Colonic mucosa (tissue), 4 donors: ENCODE measurements around the gene NKIRAS2. TPM values are rescaled to one million over a fixed set of nuclear protein-coding genes. Genes with fewer than 3 reads are reported as not detected.

Experiments used
- DNase-seq: peaks from one replicate; pipeline ENCODE4 v3.0.0-alpha.2; 2020
- H3K27ac ChIP-seq: fragments of 200-600 bp; one replicate; pipeline ENCODE4 v1.8.0; 2021
- H3K27me3 ChIP-seq: fragments of 200-600 bp; one replicate; pipeline ENCODE4 v1.8.0; 2021
- H3K36me3 ChIP-seq: fragments of 200-600 bp; one replicate; pipeline ENCODE4 v1.8.0; 2021
- H3K4me1 ChIP-seq: fragments of 200-600 bp; one replicate; pipeline ENCODE4 v1.8.0; 2021; ENCODE audit warnings: mild to moderate bottlenecking
- H3K4me3 ChIP-seq: fragments of 200-600 bp; one replicate; pipeline ENCODE4 v1.8.0; 2021
- H3K9ac ChIP-seq, 2 donors: one replicate each; pipeline ENCODE4 v1.7.0; 2013; ENCODE audit warnings: control low read depth in 2 of 2, low read depth in 2 of 2, low read length in 2 of 2
- H3K9me3 ChIP-seq: fragments of 200-600 bp; one replicate; pipeline ENCODE4 v1.8.0; 2021
- CTCF ChIP-seq: fragments of 200-600 bp; IDR thresholded peaks from one replicate; pipeline ENCODE4 v1.8.0; 2022; ENCODE audit warnings: antibody characterized with exemption, mild to moderate bottlenecking
- intact Hi-C: fragments of 100-400 bp; cut with DNase I; formaldehyde crosslinking; loops from one replicate; pipeline ENCODE4 v1.14.1; 2022
- total RNA-seq, 2 donors: library from RNA; stranded (reverse); fragmentation: NEBNext Ultra II Directional in 1 of 2; extraction: Animal tissue kit (Norgen Biotek cat#: 25700) in 1 of 2; gene quantifications; one replicate each; pipeline ENCODE4 v1.2.1, GENCODE V29; 2021
- donor health status: healthy.
- donor health status: DM: no; HTN: no; CAD: no.
- donor health status: DM: no; HTN: no; CAD: no.

NKIRAS2 gene
- total RNA-seq, 2 donors from 2014 or later = 25.8 to 26.3 TPM

DNA sequence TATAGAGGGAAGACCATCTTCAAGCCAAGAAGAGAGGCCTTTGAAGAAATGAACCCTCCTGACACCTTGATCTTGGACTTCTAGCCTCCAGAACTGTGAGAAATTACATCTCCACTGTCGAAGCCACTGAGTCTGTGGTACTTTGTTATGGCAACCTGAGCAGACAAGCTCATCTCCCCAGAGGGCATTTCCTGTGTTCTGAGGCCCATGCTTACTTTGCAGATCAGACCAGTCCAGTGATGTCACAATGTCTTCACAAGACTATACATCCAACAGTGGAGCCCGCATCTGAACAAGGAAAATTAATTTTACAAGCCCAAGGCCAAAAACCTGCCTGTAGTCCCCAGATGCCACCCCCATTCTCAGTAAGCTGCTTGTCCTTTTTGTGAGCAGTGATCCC, 45.3 kb downstream of the NKIRAS2 start:
- Histone ChIP-seq H3K27ac (no peak overlapping the region), H3K27me3 (no peaks in the 10 kb centered on the region), H3K36me3 (no peaks in the 10 kb centered on the region), H3K9me3 (no peaks in the 10 kb centered on the region), H3K9ac (no peak overlapping the region), H3K4me3 (no peak overlapping the region), H3K4me1 (no peaks in the 10 kb centered on the region)
- DNase-seq = no peak
- TF ChIP-seq CTCF = no peak
- intact Hi-C loops = loop anchor here (5.0 kb wide), 2 partner anchors 37 to 52 kb away; no protein-coding TSS in a partner anchor

- DNase-seq = peak; percentile 81
- intact Hi-C loops = loop anchor here (5.0 kb wide), 2 partner anchors 35 to 50 kb away; no protein-coding TSS in a partner anchor
- Histone ChIP-seq H3K27ac (no peak overlapping the region), H3K36me3 (no peaks in the 10 kb centered on the region), H3K4me1 (no peaks in the 10 kb centered on the region), H3K9ac (no peak overlapping the region), H3K27me3 (peaks cover 16% of the 10 kb centered on the region), H3K4me3 (no peak overlapping the region), H3K9me3 (no peaks in the 10 kb centered on the region)
- TF ChIP-seq CTCF = peak; percentile 91
Measured at GRCh38 chr17:42067371-42068091, 47.6 kb downstream of the NKIRAS2 start.

DNA sequence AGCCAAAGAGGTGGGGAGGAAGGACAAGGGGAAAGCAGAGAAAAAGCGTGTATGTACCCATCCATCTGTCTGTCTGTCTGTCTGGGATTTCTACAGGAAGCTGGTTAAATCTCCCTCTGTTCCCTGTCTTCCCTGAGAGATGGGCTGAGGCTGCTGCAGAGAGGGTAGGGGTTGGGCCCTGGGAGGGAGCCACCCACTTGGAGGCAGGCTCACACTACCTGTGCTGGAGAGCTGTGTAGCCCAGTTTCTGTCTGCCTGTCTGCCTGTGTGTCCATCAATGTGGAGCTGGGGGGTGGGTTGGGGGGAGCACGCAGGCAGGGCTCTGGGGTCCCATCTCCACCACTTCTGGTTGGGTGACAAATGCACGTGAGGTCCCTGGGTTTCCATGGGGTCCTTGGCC, 49.1 kb downstream of the NKIRAS2 start:
- Histone ChIP-seq H3K9ac (no peak overlapping the region), H3K4me3 (no peak overlapping the region), H3K4me1 (no peaks in the 10 kb centered on the region), H3K27me3 (peaks cover 22% of the 10 kb centered on the region), H3K27ac (no peak overlapping the region), H3K36me3 (no peaks in the 10 kb centered on the region), H3K9me3 (no peaks in the 10 kb centered on the region)
- no peak for DNase-seq
- TF ChIP-seq CTCF = no peak
- intact Hi-C loops = loop anchor here (5.0 kb wide), 2 partner anchors 33 to 48 kb away; no protein-coding TSS in a partner anchor

- TF ChIP-seq CTCF = no peak
- H3K27me3 ChIP-seq = peaks cover 22% of the 10 kb centered on the region
- intact Hi-C loops = no loop called here
Measured at GRCh38 chr17:42071810-42072209, 51.9 kb downstream of the NKIRAS2 start.

DNA sequence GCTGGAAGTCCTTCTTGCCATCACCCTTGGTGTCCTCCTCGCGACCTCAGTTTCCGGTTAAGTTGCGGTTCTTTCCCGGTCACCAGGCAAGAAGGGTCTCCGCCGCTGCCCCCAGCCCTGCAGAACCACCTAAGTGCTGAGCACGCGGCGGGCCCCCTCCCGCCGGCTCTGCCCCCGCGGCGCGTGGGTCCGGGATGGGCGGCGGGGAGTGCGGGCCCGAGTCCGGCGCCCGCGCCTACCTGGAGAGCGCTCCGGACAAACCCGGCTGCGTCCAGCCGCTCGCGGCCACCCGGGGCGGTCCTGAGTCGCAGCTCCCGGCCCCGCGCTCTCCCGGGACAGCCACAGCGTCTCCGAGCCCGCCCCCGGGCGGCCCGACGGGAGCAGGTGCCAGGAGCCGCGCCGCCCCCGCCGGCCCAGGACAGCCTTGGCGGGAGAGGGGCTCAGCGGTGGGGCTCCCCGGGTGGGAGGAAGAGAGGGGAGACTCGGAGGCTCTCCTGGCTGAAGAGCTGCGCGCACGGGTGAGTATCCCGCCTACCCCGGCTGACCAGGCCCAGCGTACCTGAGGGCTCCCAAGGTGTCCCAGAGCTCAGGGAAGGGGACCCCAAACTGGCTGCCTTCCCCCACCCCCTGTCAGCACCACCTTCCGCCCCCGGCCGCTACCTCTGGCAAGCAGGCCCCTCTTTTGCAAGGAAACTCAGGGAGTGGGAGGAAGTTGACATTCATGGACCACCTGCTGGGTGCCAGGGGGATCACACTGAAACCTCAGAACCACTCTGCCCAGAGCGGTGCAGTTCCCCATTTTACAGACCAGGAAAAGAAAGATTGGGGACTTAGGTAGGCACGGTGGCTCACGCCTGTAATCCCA, 52.7 kb downstream of the NKIRAS2 start:
- intact Hi-C loops = no loop called here
- DNase-seq = no peak
- TF ChIP-seq CTCF = no peak
- peak overlapping the region in 1 of 2 donors; percentile 24 for H3K9ac ChIP-seq
- H3K4me3 ChIP-seq = peak overlapping the region; percentile 13
- peaks cover 22% of the 10 kb centered on the region for H3K27me3 ChIP-seq
- H3K9me3 ChIP-seq = no peaks in the 10 kb centered on the region
- H3K4me1 ChIP-seq = no peaks in the 10 kb centered on the region
- no peaks in the 10 kb centered on the region for H3K36me3 ChIP-seq
- no peak overlapping the region for H3K27ac ChIP-seq

More at GRCh38 chr17:42071810-42072209, 51.9 kb downstream of the NKIRAS2 start:
- Histone ChIP-seq H3K27ac (no peak overlapping the region), H3K4me1 (no peaks in the 10 kb centered on the region), H3K4me3 (no peak overlapping the region), H3K9ac (no peak overlapping the region), H3K9me3 (no peaks in the 10 kb centered on the region), H3K36me3 (no peaks in the 10 kb centered on the region)
- DNase-seq = no peak

Other genes starting within 250 kb of the NKIRAS2 start
- 100 to 1,000 TPM; 317 to 353 TPM for gene JUP, start 233.4 kb upstream of the NKIRAS2 start, total RNA-seq
- gene P3H4, start 208.1 kb upstream of the NKIRAS2 start, total RNA-seq = 10 to 100 TPM in 1 of 2 donors, 1 to 10 TPM in 1; 8.5 to 16.7 TPM
- 10 to 100 TPM; 10.3 to 12.8 TPM for gene FKBP10, start 207.1 kb upstream of the NKIRAS2 start, total RNA-seq
- gene NT5C3B, start 183.9 kb upstream of the NKIRAS2 start, total RNA-seq = 10 to 100 TPM; 19.5 to 20.2 TPM
- gene KLHL10, start 182.3 kb upstream of the NKIRAS2 start, total RNA-seq = not detected
- 10 to 100 TPM in 1 of 2 donors, 1 to 10 TPM in 1; 10.0 to 14.0 TPM for gene KLHL11, start 154.7 kb upstream of the NKIRAS2 start, total RNA-seq
- 100 to 1,000 TPM; 135 to 145 TPM for gene ACLY, start 101.1 kb upstream of the NKIRAS2 start, total RNA-seq
- under 1 TPM; 0.15 to 0.19 TPM for gene ODAD4, start 89.5 kb upstream of the NKIRAS2 start, total RNA-seq
- gene CNP, start 53.3 kb upstream of the NKIRAS2 start, total RNA-seq = 10 to 100 TPM; 44.7 to 49.4 TPM
- 100 to 1,000 TPM in 1 of 2 donors, 10 to 100 TPM in 1; 82.7 to 103 TPM for gene DNAJC7, start 2.7 kb upstream of the NKIRAS2 start, total RNA-seq
- gene C17orf113, start 30.5 kb downstream of the NKIRAS2 start, total RNA-seq = 1 to 10 TPM in 1 of 2 donors, under 1 TPM in 1; 0.84 to 1.2 TPM
- under 1 TPM; 0.20 to 0.32 TPM for gene ZNF385C, start 78.4 kb downstream of the NKIRAS2 start, total RNA-seq
- 10 to 100 TPM; 10.6 to 11.3 TPM for gene DHX58, start 92.6 kb downstream of the NKIRAS2 start, total RNA-seq
- gene KAT2A, start 101.3 kb downstream of the NKIRAS2 start, total RNA-seq = 10 to 100 TPM; 16.9 to 59.8 TPM
- not detected for gene HSPB9, start 102.7 kb downstream of the NKIRAS2 start, total RNA-seq
- gene RAB5C, start 134.9 kb downstream of the NKIRAS2 start, total RNA-seq = 100 to 1,000 TPM; 148 to 171 TPM
- under 1 TPM in 1 of 2 donors, not detected in 1; 0.07 TPM for gene KCNH4, start 161.1 kb downstream of the NKIRAS2 start, total RNA-seq
- gene HCRT, start 165.4 kb downstream of the NKIRAS2 start, total RNA-seq = not detected
- 10 to 100 TPM; 20.6 to 23.0 TPM for gene GHDC, start 174.4 kb downstream of the NKIRAS2 start, total RNA-seq